SK-N-DZ (cell line): Measurements from ENCODE around the gene SGIP1. TPM values are rescaled to one million over a fixed set of nuclear protein-coding genes. Genes with fewer than 3 reads are reported as not detected.

ENCODE experiments used
- DNase-seq: peaks from one replicate; pipeline ENCODE4 v3.0.0-alpha.2; 2015; ENCODE audit warnings: low spot score
- polyA plus RNA-seq, 2 experiments: library from polyadenylated mRNA; depleted of rRNA; stranded (reverse); fragments of >200 nt; gene quantifications; 2 replicates each; pipeline ENCODE4 v1.2.3, GENCODE V29; 2014

Gene SGIP1, protein sequence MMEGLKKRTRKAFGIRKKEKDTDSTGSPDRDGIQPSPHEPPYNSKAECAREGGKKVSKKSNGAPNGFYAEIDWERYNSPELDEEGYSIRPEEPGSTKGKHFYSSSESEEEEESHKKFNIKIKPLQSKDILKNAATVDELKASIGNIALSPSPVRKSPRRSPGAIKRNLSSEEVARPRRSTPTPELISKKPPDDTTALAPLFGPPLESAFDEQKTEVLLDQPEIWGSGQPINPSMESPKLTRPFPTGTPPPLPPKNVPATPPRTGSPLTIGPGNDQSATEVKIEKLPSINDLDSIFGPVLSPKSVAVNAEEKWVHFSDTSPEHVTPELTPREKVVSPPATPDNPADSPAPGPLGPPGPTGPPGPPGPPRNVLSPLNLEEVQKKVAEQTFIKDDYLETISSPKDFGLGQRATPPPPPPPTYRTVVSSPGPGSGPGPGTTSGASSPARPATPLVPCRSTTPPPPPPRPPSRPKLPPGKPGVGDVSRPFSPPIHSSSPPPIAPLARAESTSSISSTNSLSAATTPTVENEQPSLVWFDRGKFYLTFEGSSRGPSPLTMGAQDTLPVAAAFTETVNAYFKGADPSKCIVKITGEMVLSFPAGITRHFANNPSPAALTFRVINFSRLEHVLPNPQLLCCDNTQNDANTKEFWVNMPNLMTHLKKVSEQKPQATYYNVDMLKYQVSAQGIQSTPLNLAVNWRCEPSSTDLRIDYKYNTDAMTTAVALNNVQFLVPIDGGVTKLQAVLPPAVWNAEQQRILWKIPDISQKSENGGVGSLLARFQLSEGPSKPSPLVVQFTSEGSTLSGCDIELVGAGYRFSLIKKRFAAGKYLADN
- 7.2 and 8.8 TPM in 2 replicates for polyA plus RNA-seq (2014; cell fraction: cytosol; rRNA removed)
- polyA plus RNA-seq (2014; cell fraction: nucleus; rRNA removed) = 34.6 and 71.6 TPM in 2 replicates

- peak; percentile 90 for DNase-seq
Observed at GRCh38 chr1:66533804-66534740, at the start of gene SGIP1. Gene SGIP1, plus strand, starts transcription at chr1:66534153. Its CDS starts 206 bp downstream, at chr1:66534359.

- DNase-seq = no peak
Observed at GRCh38 chr1:66489151-66489550, 44.8 kb upstream of the SGIP1 start.

- peak; percentile 74 for DNase-seq
Observed at GRCh38 chr1:66489972-66490601, 43.9 kb upstream of the SGIP1 start.

DNA sequence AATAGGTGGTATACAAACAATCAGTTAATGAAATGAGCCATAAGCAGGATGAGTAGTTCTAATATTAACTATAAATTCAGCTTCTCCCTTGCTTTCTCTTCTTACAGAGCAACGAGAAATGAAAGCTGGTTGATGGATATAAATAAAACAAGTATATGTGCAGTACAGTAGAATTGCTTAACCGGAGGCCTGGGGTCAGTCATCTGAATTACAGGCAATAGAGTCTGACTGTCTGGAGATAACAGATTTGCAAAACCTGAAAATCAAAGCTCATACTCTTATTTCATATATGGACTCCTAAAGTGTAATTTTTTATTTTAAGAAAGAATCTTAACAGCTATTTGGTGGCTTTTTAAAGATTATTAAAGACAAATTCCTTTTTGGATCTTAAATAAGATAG is 43.1 kb upstream of the SGIP1 start:
- DNase-seq = peak; percentile 84

DNA sequence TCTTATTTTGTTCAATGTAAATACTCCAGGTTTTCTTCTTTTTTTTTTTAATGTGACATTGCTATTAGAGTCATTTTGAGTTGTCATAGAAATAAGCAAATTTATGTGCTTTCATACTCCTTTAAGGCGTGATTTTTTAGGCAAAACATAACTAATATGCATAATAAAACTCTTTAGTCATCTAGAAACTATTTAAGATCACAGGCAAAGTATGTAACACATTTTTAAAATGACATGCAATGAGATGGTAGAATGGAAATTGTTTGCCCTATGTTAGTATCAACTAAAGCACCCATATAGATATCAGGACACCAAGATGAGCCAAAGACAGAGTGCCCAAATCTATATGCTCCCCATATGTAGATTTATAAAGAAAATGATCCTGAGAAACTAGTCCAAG is 41.5 kb upstream of the SGIP1 start:
- DNase-seq = no peak

DNA sequence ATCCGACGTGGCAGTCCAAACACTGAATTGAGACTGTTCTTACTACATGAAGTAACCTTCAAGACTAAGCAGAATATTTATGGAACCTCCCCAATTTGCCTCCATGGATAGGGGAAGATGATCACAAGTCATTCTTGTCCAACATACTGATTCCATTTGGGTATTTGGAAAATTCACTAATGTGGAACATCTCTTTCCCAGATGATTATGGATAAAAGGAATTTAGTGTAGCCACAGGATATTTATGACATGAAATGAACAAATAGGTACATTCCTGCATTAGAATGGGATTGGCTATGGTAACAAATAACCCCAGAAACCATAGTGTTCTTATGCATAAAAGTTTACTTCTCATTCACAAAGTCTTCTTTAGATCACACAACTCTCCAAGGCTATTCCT is 40.2 kb upstream of the SGIP1 start:
- DNase-seq = no peak

GRCh38 chr1:66494482-66494881 is 39.5 kb upstream of the SGIP1 start:
- peak; percentile 95 for DNase-seq

DNA sequence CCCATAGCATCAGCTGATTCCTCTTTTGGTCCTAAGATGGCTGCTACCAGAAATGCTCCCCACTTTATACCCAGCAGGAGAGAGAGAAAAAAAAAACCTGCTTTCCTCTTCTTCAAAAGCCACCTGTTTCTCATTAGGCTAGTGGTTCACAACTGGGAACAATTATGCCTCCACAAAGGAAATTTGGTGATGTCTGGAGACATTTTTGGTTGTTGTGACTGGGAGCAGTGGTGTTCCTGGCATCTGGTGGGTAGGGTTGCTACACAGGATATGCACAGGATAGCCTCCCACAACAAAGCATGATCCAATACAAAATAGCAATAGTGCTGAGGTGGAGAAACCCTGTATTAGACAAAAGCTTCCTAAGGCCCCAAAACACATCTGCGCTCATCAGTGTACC is 38.5 kb upstream of the SGIP1 start:
- DNase-seq = peak; percentile 79

- DNase-seq = no peak
Observed at GRCh38 chr1:66497910-66498309, 36.0 kb upstream of the SGIP1 start.

DNA sequence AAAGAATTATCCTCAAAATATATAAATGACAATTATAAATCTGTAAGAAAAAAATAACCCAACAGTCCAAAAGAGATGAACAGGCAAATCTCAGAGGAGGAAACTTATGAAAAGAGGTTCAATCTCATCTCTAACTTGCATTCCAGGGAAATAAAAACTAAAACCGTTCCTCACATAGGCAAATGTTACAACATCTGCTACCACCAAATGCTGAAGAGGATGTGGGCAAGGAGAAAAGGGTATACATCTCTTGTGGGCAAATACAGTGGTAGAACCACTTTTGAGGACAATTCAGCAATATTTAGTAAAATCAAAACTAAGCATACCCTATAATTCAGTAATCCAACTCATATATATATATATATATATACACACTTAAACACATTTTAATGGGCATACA is 33.7 kb upstream of the SGIP1 start:
- no peak for DNase-seq

DNA sequence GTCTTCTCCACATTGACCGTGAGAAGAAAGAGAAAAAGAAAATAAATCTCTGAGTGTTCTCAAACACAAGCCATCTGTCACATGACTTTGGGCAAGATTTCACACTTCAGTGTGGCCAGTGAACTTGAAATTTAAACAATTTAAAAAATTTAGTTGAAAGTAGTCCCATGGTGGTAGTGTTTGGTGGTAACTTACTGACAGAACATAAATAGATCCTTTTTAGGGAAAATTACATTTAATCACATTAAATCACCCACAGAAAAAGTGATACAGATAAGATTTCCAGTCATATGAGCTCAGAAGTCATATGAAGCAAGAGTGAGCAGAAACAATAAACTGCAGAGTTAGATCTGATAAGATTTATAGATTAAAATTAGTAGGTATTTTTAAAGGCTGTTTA is 31.9 kb upstream of the SGIP1 start:
- peak; percentile 56 for DNase-seq

GRCh38 chr1:66503841-66504470 is 30.0 kb upstream of the SGIP1 start:
- peak; percentile 75 for DNase-seq

- DNase-seq = no peak
Observed at GRCh38 chr1:66505671-66506392, 28.1 kb upstream of the SGIP1 start.

DNA sequence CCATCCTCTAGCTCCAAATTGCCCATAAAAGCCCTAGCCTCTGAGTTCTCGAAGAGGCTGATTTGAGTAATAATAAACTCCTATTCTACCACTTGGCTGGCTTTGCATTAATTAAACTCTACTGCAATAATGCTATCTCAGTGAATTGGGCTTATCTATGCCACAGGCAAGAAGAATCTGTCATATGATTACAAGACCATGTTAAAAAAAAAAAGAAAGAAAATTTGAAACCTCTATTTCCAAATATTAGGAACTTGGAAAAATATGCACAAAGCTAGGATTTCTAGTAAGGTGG is 27.6 kb upstream of the SGIP1 start:
- DNase-seq = no peak

DNA sequence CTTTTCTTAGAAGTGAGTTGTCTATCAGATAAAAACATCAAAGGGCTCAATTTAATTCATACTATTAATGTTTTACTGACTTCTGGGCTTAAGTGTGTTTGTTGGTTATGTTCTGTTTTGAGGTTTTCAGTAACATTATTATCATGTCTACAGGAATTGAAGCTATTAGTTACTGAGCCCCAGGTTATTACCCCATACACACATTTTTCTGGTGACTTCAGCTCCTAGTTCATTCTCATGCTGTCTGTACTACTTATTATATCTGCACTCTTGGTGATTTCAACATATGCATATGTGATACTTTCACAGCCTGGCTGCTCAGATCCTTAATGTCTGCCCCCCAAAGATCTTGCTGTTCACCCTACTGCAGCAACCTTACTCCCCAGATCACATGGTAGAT is 27.0 kb upstream of the SGIP1 start:
- no peak for DNase-seq

- DNase-seq = no peak
Observed at GRCh38 chr1:66510407-66510806, 23.5 kb upstream of the SGIP1 start.

GRCh38 chr1:66511118-66511517 is 22.8 kb upstream of the SGIP1 start:
- DNase-seq = no peak

- DNase-seq = no peak
Observed at GRCh38 chr1:66517959-66518358, 16.0 kb upstream of the SGIP1 start.

- DNase-seq = no peak
Observed at GRCh38 chr1:66518654-66519053, 15.3 kb upstream of the SGIP1 start.

- no peak for DNase-seq
Observed at GRCh38 chr1:66519992-66520391, 14.0 kb upstream of the SGIP1 start.
